HG03280 (cell line): Measurements from ENCODE around the gene LAMC2.
A peak's percentile ranks its signal among the peaks of the same experiment; 100 is the strongest.

Experiments used
- ATAC-seq: cut with Tn5 transposase; IDR thresholded peaks from one replicate; pipeline ENCODE4 v1.9.1; 2021; ENCODE audit warnings: mild to moderate bottlenecking, moderate library complexity; ENCODE audit not compliant: unreplicated experiment

LAMC2 gene

GRCh38 chr1:183167676-183168075 is 18.4 kb upstream of the LAMC2 start:
- no peak for ATAC-seq

- no peak for ATAC-seq
Observed at GRCh38 chr1:183168308-183168707, 17.8 kb upstream of the LAMC2 start.

- ATAC-seq = no peak
Observed at GRCh38 chr1:183173828-183174227, 12.2 kb upstream of the LAMC2 start.

- no peak for ATAC-seq
Observed at GRCh38 chr1:183175631-183176030, 10.4 kb upstream of the LAMC2 start.

GRCh38 chr1:183178545-183178944 is 7.5 kb upstream of the LAMC2 start:
- ATAC-seq = no peak

GRCh38 chr1:183179033-183179432 is 7.0 kb upstream of the LAMC2 start:
- ATAC-seq = no peak

GRCh38 chr1:183180218-183180617 is 5.8 kb upstream of the LAMC2 start:
- no peak for ATAC-seq

- ATAC-seq = no peak
Observed at GRCh38 chr1:183180634-183181056, 5.4 kb upstream of the LAMC2 start.

GRCh38 chr1:183186841-183187240 is 777 bp downstream of the LAMC2 start:
- ATAC-seq = no peak

- ATAC-seq = no peak
Observed at GRCh38 chr1:183188240-183188639, 2.2 kb downstream of the LAMC2 start.

- ATAC-seq = no peak
Observed at GRCh38 chr1:183191833-183192232, 5.8 kb downstream of the LAMC2 start.

GRCh38 chr1:183193963-183194525 is 8.0 kb downstream of the LAMC2 start:
- ATAC-seq = no peak

- ATAC-seq = peak; percentile 88
Observed at GRCh38 chr1:183194527-183195141, 8.6 kb downstream of the LAMC2 start.

- ATAC-seq = peak; percentile 51
Observed at GRCh38 chr1:183195142-183195574, 9.1 kb downstream of the LAMC2 start.

- no peak for ATAC-seq
Observed at GRCh38 chr1:183197762-183198161, 11.7 kb downstream of the LAMC2 start.

- no peak for ATAC-seq
Observed at GRCh38 chr1:183198463-183198862, 12.4 kb downstream of the LAMC2 start.

GRCh38 chr1:183199304-183199703 is 13.2 kb downstream of the LAMC2 start:
- no peak for ATAC-seq

- ATAC-seq = no peak
Observed at GRCh38 chr1:183200451-183200850, 14.4 kb downstream of the LAMC2 start.

- no peak for ATAC-seq
Observed at GRCh38 chr1:183203094-183203493, 17.0 kb downstream of the LAMC2 start.

GRCh38 chr1:183205196-183205781 is 19.2 kb downstream of the LAMC2 start:
- ATAC-seq = no peak

GRCh38 chr1:183206538-183207122 is 20.6 kb downstream of the LAMC2 start:
- no peak for ATAC-seq

GRCh38 chr1:183209533-183210158 is 23.6 kb downstream of the LAMC2 start:
- ATAC-seq = no peak
